DMS53 (cell line): ENCODE results near the gene SRRM2.

Experiments used
- DNase-seq: peaks from one replicate; lab custom pipeline; 2025; lab: John Stamatoyannopoulos, UW

Gene SRRM2

DNA sequence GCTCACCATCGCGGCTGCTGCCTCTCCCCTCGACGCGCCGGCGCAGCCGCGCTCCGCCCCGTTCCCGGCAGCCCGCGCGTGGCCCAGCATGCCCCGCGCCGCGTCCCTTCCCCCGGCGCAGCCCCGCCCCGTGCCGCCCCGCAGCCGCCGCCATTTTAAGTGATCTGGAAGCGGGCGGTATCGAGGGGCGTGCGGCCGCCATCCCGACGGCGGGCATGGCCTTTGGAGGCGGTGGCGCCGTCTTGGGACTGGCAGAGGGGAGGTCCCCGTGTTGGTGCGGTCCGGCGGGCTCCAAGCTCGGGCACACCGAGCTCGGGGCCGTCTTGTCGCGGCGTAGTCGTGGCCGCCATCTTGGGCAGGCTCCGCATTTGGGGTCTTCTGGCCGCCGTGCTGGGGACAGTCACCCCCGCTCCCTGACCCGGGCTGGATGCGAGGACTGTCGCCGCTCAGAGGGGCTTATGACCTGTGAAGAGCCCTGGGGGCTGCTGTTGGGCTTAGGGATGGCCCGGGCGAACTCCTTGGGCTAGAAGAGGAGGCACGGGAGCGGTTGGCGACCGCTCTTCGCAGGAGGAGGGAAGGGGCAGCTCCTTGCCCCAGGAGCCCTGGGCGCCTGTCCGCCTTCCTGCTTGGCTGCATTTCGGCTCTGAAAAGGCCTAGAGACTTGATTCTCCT, 24.9 kb downstream of the SRRM2 start, which contains the start of gene ELOB:
ELOB (minus strand) TSS at position 50 of the 672 bp plus-strand sequence; CDS start at position 9, 41 bp downstream.
- peak; percentile 87 for DNase-seq

DNA sequence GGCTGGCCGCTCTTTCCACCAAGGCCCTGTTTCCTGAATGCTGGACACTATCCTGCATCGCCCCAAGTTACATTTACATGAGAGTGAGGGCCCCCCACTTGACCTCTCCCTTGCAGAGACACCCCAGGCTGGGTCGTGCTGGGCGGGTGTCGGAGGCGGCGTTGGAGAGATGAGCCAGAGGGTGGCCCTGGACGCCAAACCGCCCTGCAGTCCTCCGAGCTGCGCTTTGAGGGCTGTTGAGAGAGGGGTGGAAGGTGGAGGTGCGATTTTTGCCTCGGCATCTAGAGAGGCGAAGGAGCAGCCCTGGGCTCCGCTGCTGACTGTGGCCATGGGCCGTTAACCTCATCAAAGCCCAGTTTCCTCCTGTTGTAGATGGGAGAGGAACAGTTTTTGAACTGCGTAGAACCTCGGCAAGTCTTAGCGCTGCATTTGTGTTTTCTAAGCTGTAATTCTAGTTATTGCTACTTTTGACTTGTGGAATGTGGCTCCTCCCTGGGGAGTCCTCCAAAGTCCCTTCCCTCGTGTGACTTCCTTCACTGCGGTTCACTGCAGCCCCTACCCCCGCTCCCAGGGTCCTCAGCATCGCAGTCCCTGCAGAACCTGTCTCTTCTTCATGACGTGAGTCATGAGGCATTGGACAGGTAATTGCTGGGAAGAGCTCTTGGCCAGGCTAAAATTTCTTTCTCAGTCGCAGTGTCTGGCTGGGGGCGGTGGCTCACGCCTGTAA, 25.6 kb downstream of the SRRM2 start:
- DNase-seq = peak; percentile 54

DNA sequence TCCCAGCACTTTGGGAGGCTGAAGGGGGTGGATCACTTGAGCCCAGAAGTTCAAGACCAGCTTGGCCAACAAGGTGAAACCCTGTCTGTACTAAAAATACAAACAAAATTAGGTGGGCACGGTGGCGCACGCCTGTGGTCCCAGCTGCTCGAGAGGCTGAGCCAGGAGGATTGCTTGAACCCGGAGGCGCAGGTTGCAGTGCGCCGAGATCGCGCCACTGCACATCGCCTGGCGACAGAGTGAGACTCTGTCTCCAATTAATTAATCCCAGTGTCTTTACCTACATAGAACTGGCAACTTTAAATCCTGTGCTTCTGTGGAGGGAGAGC, 26.2 kb downstream of the SRRM2 start:
- DNase-seq = no peak

DNA sequence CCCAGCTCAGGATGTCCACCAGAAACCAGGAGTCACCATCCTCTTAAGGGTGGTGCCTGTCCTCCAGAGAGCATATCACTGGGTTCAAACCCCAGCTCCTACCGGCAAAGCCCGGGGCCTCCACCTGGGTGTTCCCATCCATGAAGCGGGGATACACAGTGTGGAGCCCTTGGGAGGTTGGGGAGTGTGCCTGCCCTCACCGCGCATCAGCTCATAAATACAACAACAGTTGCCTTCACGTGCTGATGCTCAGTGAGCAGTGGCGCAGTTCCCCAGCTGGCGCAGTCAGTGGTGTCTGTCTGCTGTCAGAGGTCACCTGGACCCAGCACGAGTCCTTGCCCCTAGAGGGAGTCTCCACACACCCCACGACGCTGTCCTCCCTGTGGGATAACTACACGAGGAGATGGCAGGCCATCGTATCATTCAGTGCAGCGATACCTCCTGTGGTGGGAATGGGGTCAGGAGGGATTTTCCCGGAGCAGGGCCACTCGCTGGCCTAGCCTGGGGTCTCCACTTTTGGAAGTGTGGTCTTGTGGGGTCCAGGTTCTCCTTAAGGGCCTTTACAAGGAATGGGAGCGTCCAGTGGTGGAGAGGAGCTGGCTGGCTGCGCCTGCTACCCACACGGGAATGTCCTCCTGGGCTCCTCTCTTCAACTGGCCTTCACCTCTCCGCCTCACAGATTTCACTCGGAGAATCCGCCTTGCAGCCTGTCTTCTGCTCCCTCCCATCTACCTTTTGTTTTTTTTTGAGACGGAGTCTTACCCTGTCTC, 26.9 kb downstream of the SRRM2 start:
- no peak for DNase-seq

DNA sequence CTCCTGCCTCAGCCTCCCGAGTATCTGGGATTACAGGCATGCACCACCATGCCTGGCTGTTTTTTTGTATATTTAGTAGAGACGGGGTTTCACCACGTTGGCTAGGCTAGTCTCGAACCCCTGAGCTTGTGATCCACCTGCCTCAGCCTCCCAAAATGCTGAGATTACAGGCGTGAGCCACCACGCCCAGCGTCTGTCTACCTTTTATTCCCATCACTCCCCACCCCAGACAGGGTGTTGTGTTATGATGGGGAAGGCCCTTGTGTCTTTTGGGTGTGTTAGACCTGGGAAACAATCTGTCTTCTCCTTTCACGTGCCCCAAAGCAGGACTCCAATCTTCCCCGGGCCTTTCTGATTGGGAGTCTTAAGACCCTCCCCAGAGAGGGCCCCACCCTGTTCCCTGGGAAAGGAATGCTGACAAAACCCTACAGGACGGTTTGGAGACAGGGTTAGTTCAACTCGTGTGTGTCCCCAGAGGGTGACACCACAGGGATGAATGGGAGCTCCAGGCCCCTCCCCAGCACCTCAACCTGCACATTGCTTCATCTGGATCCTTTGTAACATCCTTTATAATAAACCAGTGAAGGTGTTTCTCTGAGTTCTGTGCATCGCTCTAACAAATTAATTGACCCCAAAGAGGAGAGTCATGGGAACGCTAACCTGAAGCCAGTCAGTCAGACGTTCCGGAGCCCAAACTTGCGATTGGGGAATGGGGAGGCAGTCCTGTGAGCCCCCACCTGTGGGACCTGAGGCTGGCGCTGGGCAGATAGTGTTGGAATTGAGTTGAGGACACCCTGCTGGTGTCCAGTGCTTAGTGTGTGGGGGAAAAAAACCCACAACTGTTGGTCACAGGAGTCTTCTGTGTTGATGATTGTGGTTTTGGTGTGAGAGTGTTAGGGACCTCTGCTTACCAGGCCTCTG, 27.8 kb downstream of the SRRM2 start:
- DNase-seq = no peak

DNA sequence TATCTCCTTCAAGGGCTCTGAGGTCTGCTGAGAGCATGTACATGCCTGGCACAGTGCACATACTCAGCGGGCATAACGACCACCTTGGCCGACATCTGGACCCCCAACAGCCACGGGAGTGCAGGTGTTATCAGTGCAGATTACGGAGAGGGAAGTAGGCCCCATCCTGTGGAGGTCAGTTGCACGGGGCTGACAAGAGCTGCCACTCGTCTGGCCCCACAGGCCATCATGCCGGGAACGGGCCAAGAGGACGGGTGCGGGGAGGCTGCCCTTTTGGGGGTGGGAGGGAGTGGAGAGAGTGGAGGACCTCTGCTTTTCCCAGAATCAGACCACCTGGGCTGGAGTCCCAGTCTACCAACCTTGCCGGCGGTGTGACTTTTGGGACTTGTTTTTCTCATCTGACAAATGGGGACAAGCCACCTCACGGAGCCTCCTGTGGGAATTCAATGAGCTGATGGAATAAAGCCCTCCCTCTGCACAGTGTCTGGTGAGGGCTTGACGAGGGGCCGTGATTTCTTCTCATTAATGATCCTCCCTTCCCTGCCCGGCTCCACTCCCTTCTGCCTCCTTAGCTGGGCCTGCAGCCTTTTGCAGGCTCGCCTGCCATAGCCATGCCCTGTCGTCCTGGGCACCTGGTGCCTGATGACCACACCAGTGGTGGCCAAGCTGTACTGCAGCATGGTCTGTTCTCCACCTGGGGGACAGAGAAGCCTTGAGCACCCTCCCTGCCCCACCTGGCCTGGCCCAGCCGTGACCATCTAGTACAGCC, 30.3 kb downstream of the SRRM2 start:
- DNase-seq = peak; percentile 38

DNA sequence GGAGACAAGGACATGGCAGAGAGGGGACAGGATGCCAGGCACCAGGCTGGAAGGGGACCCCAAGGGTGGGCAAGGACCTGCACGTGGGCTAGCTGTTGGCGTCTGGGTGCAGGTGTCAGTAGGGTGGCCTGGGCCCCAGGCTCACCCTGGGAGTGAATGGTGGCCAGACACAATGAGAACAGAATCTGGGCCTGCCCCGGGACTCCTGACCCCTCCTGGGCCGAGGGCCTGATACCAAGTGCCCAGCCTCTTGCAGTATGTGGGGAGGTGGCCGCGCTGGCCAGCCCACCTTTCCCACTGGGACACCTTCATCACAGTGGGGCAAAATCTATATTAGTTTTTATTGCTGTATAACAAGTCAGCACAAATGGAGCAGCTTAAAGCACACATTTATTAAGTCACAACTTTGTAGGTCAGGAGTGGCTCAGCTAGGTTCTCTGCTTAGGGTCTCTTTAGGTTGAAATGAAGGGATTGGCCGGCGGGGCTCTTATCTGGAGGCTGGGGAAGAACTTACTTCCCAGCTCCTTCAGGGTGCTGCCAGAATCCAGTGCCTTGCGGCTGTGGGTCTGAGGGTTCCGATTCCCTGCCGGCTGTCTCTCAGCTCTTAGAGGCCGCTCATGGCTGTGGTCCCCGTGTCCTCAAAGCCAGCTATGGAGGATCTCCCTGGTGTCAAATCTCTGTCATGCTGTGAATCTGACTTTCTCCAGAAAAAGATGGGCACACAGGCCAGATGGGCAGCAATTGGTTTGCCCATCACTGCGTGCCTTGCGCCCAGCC, 31.3 kb downstream of the SRRM2 start:
- no peak for DNase-seq

DNA sequence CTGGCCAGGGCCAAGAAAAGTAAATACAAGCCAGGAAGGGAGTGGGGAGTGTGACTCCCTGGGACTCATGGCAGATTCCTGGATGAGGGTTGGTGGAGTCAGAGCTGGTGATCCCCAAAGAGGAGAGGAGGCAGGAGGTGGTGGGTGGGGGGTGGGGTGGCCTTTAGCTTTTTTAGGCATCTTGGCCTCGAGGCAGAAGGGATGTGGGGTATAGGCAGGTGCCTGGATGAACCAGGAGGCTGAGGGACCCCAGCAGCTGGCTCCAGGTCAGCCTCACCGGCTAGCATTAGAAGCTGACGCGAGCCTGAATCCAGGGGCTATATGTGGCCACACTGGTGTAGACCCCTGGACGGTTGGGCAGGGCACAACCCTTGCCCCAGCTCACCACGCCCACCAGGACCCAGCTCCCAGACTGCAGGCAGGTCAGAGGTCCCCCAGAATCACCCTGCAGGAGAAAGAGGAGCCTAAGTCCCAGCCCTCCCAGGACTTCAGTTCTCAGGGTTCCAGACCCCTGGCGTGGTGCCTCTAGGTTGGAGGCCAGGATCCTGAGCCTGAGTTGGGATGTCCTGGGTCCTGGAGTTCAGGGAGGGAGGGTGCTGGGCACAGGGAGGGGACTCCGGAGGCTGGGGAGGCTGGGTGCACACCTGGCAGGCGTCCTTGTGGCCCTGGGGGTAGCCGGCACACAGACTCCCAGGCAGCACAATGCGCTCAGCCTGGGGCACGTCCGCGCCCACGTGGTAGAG, 32.1 kb downstream of the SRRM2 start:
- no peak for DNase-seq

DNA sequence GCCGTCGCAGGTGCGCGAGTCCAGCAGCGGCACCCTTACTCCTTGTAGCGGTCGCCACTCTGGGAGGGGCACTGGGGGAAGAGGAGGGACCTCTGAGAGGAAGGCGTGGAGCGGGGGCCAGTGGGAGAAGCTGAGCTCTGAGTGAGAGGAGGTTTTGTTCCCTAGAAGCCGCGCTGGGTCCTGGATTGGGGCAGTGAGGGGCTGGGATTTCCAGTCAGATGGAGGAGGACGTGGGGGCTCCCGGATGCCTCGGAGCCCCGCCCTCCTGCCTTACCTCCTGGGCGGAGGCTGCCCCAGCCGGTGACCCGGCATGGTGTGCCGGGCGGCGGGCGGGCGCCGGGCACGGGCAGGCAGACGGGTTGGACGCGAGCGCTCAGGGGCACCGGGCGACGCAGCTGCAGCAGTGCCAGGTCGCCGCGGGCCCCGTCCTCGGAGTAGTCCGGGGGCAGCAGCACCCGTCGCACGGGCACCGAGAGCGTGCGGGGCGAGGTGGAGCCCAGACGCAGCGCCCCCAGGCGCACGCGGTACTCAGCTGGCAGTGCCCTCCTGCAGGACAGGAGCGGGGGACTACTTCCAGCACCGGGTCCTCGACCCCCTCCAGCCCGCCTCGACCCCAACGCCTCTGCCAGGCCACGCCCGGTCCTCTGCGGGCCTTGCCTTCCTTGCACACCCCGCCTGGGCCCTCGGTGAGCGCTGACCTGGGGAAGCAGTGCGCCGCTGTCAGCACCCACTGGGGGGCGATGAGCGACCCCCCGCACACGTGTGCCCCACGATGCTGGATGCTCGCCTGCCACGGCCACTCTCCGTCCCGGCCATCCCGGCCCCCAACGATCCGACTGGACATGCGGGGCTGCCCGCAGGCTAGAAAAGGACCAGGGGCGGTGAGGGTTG, 32.9 kb downstream of the SRRM2 start:
- peak; percentile 72 for DNase-seq

DNA sequence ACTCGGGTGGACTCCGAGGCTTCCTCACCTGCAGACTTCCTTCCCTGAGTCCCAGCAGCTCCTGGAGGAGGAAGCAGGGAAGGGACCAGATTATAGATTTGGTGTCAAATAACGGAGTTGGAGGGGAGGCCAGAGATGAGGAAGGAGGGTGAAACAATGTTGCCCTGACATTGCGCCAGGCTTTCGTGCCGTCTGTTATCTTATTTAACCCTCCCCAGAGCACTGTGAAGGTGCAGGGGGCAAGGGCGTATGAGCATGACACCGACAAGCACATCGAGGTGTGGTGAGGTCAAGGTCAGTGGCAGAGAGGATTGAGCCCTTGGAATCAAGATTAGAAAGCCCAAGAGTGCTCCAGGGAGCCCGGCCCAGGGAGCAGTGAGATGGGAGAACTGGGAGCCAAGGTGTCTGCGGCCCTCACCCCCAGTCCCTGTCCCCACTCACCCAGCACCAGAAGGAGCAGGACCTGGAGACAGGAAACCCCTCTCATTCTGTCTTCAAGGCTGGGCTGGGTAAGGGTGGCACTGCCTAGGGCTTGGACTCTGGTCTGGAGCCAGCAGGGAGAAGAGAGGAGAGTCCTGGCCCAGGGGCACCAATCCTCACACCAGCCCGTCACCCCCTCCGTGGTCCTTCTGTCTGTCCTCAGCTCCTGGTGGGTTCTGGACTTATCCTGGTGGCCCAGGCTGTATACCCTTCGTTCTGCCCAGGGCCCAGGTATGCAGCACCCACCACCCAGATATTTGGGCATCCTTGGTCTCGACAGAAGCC, 33.8 kb downstream of the SRRM2 start:
- DNase-seq = peak; percentile 28

DNA sequence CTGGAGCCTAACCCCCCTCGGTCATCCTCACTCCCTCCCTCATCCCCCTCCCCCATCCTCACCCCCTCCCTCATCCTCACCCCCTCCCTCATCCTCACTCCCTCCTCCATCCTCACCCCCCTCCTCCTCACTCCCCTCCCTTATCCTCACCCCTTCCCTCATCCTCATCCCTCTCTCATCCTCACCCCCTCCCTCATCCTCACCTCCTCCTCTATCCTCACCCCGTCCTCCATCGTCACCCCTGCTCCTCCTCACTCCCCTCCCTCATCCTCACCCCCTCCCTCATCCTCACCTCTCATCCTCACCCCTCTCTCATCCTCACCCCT, 34.4 kb downstream of the SRRM2 start:
- no peak for DNase-seq

DNA sequence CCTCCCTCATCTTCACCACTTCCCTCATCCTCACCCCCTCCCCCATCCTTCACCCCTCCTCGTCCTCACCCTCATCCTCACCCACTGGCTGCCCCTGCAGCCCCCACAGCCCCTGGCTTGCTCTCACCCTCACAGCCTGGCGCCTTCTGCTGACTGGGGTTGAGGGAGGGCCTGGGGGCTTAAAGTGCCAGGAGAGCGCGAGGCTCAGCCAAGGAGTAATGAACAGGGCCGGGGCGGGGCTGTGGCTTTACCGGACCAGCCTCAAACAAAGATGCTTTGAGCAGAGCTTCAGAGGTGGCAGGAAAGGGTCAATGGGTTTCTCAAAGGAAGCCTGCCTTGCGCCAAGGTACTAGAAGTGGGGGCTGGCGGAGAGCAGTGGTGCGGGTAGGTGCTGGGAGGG, 35.0 kb downstream of the SRRM2 start, which contains the start of gene PRSS33:
PRSS33 (minus strand) TSS at position 155 of the 400 bp plus-strand sequence. CDS start 1,013 bp downstream, outside the sequence.
- DNase-seq = no peak

DNA sequence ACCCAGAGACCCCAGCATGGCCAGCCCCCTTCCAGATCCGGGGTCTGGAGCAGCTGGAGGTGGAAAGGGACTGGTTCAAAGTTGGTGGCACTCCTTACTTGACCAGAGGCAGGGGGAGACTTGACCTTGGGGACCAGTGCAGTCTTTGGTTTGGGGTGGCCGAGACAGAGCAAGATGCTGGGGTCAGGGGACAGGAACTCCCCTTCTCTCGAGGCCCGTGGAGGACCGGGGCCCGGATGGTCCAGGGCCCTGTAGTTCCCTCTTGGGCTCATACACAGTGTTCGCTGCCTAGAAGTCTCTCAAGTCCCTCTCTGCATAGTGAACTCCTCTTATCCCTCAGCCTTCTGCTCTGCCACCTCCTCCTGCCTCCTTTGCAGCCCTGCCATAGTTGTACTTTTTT, 35.5 kb downstream of the SRRM2 start:
- DNase-seq = no peak

DNA sequence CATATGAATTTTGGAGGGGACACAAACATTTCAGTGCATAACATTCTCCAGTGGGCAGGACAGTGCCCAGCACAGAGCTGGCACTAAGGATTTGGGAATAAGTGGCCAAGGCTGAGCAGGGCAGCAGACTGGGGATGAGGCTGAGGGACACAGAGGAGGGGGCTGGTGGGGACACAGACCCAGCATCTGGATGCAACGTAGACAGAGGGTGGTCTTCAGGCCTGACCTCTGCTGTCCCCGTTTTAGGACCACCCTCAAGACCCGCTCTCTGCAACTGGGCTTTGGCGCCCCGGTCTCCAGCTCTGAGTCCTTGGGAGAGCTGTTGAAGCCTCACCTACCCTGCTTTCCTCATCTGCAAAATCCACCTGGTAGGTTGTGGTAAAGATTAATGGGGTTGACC, 38.2 kb downstream of the SRRM2 start:
- DNase-seq = no peak

DNA sequence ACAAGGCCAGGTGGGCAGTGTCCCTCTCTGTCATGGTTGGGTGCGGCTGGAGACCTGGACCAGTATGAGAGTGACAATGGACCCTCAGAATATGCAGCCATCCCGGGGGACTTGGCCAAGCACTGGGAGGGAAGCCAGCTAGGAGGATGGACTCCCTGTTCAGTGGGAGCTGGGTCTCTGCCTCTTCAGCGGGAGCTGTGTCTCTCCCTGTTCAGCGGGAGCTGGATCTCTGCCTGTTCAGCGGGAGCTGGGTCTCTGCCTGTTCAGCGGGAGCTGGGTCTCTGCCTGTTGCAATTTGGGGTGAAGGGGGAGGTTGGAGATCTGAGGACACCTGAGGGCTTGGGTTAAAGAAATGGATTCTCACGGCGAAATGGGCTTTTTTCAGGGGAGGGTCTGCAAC, 38.7 kb downstream of the SRRM2 start:
- no peak for DNase-seq

DNA sequence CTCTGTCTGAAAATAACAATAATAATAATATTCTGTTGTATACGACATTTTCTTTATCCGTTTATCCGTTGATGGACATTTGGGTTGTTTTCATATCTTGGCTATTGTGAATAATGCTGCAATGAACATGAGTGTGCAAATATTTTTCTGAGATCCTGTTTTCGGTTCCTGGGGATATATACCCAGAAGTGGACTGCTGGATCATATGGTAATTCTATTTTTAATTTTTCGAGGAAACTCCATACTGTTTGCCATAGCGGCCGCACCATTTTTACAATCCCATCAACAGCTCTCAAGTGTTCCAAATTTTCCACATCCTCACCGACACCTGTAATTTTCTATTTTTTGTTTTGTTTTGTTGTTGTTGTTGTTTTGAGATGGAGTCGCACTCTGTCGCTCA, 40.5 kb downstream of the SRRM2 start:
- no peak for DNase-seq

DNA sequence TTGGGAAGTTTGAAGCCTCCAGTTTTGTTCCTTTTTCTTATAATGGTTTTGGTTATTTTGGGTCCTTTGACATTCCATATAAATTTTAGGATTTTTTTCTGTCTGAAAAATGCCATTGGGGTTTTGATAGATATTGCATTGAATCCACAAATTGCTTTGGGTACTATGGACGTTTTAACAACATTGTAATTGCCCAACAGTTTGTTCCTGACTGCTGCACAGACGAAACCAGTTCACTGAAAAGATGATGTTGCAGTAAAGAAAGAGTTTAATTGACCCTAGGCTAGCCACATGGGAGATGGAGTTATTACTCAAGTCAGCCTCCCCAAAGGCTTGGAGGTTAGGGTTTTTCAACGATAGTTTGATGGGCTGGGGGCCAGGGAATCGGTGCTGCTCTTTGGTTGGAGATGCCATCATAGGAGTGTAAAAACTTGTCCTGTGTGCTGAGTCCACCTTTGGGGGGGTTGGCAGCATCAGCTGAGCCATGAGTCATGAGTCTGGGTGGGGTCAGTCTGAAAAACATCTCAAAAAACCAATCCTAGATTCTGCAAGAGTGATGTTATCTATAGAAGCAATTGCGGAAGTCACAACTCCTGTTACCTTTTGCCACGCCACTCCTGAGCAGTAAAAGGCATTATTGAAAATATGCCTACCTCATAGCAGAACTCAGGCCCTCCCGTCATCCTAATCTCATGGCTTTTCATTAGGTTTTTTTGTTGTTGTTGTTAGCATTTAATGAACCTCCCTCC, 43.1 kb downstream of the SRRM2 start:
- no peak for DNase-seq
